Hematopoietic multipotent progenitor cell treated with erythropoietin and hydrocortisone succinate and interleukin-3 and kit ligand, for 6 days (in vitro differentiated cells): ENCODE results near the gene GDF2.
A peak's percentile ranks its signal among the peaks of the same experiment; 100 is the strongest.

ENCODE experiments used
- DNase-seq: peaks from one replicate; pipeline ENCODE4 v3.0.0-alpha.2; 2015

GDF2 gene

DNA sequence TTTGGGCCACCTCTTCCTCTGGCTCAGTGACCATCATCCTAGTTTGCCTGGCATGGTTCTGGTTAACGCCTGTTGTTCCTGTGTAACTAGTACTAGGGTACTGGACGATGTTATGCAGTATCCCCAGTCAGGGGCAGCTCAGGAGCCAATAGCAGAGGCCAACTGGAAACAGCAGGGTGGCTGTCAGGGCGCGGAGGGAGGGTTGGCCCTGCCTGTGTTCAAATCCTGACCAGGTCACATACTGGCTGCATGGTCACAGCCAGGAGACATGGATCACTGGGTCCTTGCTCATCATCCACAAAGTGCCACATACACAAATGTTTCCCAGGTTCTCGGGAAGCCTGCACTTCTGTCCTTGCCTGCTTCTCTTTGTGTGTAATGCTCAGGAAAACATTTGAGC is 13.7 kb downstream of the GDF2 start:
- DNase-seq: no peak

- DNase-seq: peak; percentile 47
Measured at GRCh38 chr10:47336387-47337134, 14.3 kb downstream of the GDF2 start.

DNA sequence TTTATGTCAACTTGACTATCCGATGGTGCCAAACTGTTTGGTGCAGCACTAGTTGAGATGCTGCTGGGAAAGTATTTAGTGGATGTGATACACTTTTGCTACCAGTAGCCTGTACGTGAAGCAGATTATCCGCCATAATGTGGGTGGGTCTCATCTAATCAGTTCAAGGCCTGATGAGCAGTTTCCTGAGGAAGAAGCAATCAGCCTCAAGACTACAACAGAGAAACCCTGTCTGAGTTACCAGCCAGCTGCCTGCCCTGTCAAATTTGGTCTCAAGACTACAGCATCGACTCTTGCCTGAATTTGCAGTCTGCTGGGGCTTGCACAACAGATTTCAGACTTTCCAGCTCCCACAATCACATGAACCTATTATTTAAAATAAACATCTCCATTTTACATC is 15.1 kb downstream of the GDF2 start:
- DNase-seq: peak; percentile 22

DNA sequence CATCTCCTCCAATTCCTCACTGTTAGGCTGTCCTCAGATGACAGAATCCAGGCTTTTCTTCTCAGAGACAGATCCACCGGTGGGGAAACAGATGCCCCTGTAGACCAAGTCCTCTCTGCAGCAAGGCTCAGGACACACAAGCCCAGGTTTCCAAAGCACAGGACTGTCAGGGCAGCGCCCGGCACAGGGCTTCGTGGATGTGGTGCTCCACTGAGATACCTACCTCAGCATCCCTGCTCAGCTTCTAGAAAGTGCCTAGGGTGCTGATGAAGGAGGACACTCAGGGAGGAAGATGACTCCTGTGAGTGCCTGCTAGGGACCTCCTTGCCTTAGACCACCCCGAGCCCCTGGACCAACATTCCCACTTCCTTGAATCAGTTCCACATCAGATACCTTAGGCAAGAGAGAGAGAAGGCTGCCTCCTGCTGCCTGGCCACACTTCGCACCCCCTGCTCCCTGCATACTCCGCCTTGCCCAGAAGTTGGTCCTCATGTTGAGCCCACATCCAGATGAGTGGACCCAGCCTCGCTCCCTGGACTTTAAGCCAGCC is 17.0 kb downstream of the GDF2 start:
- DNase-seq: no peak

DNA sequence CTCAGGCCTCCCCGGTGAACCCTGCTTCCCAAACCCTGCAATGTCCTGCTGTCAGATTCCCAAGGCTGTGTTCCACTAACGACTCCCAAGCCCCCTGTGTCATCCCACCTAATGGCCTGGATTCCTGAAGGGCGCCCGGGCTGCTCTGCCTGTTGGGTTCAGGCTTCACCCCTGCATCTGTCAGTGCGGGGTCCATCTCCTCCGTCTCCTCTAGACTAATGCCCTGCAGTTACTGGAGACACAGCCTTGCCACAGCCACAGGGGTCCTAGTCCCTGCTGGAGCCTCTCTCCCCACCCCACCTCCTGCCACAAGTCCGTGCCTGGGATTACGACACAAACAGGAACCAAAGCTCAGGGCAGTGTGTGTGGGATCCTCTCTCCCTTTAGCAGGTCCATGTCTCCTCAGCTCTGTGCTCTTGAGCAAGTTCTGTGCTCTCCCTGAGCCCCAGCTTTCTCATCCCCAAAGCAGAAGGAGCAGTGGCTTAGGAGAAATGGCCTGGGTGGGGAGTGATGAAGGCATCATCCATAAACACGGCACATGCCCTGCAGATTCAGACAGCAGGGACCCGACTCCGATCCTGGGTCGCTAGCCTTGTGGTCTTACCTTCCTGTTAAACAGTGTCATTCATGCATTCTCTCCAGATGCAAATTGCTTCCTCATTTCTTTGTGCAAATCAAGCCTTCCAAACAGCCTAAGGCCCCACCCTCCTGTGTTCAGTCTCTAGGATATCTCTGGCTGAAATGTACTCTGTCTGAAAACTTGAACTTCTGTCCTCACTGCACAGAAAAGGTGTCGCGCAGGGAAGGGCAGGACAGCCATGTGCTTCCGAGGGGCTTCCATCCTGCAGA is 17.7 kb downstream of the GDF2 start:
- DNase-seq: peak; percentile 30

GRCh38 chr10:47340608-47341170 is 18.4 kb downstream of the GDF2 start:
- DNase-seq: peak; percentile 68

GRCh38 chr10:47344996-47345870 is 23.0 kb downstream of the GDF2 start:
- no peak for DNase-seq

DNA sequence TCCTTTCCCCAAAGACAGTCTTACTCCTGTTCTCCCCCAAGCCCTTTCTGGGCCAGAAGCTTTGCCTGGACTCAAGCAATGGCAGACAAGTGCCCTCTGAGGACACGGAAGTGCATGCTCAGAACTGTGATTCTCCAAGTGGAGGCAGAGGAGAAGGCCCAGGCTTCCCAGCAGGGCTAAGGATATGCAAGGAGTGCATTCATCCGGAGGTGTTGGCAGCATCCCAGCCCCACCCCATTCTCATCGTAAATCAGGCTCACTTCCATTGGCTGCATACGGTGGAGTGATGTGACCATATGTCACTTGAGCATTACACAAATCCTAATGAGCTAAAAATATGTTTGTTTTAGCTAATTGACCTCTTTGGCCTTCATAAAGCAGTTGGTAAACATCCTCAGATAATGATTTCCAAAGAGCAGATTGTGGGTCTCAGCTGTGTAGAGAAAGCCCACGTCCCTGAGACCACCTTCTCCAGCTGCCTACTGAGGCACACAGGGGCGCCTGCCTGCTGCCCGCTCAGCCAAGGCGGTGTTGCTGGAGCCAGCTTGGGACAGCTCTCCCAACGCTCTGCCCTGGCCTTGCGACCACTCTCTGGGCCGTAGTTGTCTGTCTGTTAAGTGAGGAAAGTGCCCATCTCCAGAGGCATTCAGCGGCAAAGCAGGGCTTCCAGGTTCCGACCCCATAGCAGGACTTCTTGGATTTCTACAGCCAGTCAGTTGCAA is 24.5 kb downstream of the GDF2 start:
- no peak for DNase-seq

DNA sequence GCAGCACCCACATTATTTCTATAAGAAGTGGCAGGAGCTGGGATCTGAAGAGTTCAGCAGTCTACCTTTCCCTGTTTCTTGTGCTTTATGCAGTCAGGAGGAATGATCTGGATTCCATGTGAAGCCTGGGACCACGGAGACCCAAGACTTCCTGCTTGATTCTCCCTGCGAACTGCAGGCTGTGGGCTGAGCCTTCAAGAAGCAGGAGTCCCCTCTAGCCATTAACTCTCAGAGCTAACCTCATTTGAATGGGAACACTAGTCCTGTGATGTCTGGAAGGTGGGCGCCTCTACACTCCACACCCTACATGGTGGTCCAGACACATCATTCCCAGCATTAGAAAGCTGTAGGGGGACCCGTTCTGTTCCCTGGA is 25.0 kb downstream of the GDF2 start:
- DNase-seq: no peak

GRCh38 chr10:47348138-47348651 is 25.9 kb downstream of the GDF2 start, which contains the start of gene RBP3:
Gene RBP3 (plus strand): TSS chr10:47348363. CDS start chr10:47348485, 122 bp downstream.
- no peak for DNase-seq

DNA sequence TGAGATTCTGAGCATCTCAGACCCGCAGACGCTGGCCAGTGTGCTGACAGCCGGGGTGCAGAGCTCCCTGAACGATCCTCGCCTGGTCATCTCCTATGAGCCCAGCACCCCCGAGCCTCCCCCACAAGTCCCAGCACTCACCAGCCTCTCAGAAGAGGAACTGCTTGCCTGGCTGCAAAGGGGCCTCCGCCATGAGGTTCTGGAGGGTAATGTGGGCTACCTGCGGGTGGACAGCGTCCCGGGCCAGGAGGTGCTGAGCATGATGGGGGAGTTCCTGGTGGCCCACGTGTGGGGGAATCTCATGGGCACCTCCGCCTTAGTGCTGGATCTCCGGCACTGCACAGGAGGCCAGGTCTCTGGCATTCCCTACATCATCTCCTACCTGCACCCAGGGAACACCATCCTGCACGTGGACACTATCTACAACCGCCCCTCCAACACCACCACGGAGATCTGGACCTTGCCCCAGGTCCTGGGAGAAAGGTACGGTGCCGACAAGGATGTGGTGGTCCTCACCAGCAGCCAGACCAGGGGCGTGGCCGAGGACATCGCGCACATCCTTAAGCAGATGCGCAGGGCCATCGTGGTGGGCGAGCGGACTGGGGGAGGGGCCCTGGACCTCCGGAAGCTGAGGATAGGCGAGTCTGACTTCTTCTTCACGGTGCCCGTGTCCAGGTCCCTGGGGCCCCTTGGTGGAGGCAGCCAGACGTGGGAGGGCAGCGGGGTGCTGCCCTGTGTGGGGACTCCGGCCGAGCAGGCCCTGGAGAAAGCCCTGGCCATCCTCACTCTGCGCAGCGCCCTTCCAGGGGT is 26.6 kb downstream of the GDF2 start:
- DNase-seq: no peak

DNA sequence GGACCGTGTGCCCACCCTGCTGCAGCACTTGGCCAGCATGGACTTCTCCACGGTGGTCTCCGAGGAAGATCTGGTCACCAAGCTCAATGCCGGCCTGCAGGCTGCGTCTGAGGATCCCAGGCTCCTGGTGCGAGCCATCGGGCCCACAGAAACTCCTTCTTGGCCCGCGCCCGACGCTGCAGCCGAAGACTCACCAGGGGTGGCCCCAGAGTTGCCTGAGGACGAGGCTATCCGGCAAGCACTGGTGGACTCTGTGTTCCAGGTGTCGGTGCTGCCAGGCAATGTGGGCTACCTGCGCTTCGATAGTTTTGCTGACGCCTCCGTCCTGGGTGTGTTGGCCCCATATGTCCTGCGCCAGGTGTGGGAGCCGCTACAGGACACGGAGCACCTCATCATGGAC is 27.3 kb downstream of the GDF2 start:
- no peak for DNase-seq

DNA sequence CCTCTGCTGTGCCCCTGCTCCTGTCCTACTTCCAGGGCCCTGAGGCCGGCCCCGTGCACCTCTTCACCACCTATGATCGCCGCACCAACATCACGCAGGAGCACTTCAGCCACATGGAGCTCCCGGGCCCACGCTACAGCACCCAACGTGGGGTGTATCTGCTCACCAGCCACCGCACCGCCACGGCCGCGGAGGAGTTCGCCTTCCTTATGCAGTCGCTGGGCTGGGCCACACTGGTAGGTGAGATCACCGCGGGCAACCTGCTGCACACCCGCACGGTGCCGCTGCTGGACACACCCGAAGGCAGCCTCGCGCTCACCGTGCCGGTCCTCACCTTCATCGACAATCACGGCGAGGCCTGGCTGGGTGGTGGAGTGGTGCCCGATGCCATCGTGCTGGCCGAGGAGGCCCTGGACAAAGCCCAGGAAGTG is 27.7 kb downstream of the GDF2 start:
- DNase-seq: no peak

GRCh38 chr10:47350671-47351640 is 28.7 kb downstream of the GDF2 start:
- DNase-seq: no peak

GRCh38 chr10:47351899-47352815 is 29.9 kb downstream of the GDF2 start:
- no peak for DNase-seq

DNA sequence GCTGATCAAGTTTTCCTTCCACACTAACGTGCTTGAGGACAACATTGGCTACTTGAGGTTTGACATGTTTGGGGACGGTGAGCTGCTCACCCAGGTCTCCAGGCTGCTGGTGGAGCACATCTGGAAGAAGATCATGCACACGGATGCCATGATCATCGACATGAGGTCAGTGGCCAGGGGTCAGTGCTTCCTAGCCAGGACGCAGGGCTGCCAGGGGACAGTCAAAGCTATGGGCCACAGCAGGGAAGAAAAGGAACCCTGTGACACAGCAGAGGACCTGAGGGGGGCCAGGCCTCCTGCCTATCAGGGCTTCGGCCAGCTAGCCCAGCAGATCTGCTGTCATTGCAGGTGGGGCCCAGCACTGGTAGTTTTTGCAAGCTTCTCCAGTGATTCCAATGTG is 31.1 kb downstream of the GDF2 start:
- no peak for DNase-seq

DNA sequence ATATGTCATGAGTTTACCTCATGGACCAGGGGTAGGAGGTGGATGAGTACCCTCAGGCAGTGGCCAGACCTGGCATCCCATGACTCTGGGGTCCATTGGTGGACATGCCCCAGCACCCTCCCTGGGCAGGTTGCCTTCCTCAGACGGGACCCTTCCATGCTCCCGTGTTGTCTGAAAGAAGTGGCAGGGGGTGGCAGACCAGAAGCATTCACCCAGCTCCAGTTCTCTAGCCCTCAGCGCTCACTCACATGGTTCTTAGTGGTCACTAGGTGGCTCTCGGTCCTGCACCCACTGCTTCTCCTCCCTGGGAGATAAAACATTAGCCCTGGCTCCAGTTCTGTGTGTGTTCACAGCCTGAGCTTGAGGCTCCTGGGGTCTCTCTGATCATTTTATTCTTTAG is 31.9 kb downstream of the GDF2 start:
- no peak for DNase-seq

- no peak for DNase-seq
Measured at GRCh38 chr10:47354900-47355299, 32.6 kb downstream of the GDF2 start.
